ENCODE measurements around the gene SLC17A8.
A peak's percentile ranks its signal among the peaks of the same experiment; 100 is the strongest.

The SLC17A8 gene

DNA sequence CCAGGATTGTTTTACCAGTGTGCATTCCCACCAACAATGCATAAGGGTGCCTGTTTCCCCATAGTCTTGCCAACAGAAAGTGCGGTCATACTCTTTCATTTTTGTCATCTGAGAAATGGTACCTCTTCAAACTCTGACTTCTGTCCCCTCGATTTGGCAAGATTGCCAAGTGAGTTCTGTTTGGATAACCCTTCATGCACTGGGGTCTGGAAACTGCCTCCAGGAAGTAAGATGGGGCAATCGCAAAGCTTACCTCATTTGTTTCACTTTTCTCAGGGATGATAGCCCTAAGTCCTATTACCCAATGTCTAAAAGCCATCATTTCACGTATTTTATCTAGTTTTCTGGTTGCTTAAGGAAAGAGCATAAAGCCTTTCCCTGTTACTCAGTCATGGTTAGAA lies 88.2 kb downstream of the SLC17A8 start:
- Histone ChIP-seq H3K9me3 (ENCODE audit: control insufficient read depth in 2 of 2, low read length in 2 of 2) (no peaks in the 10 kb centered on the region), H3K27me3 (ENCODE audit: control insufficient read depth in 1 of 2, insufficient read depth in 2 of 2, low read length in 2 of 2) (no peaks in the 10 kb centered on the region), H3K36me3 (ENCODE audit: control insufficient read depth in 2 of 2, insufficient read depth in 2 of 2, low read length in 2 of 2) (no peaks in the 10 kb centered on the region), H3K4me3 (ENCODE audit: low read length in 2 of 2) (no peak overlapping the region), H3K4me1 (ENCODE audit: control insufficient read depth, insufficient read depth, low read length) (peaks cover 7% of the 10 kb centered on the region), H3K27ac (ENCODE audit: low read length) (no peak overlapping the region), H3K9ac (ENCODE audit: low read length in 2 of 2) (no peak overlapping the region)

DNA sequence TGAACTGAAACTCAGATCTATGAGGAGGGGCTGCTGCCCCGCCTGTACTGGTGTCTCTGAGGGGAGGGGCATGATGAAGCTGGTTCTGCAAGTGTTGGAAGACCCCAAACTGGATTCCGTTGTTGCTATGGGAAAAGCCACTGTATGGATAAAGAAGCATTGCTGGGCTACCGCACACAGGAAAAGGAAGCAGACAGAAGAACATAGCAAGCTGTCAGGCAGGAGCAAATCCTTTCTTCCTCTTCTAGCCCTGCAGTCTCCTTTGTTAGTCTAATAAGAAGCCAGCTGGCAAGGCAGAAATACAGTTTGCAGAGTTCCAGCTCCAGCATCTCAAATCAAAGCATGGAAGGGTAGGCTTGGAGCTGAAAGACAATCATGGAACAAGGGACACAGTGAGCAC lies 90.5 kb downstream of the SLC17A8 start:
- no peak overlapping the region for H3K27ac ChIP-seq (ENCODE audit: low read length)
- no peaks in the 10 kb centered on the region for H3K36me3 ChIP-seq (ENCODE audit: control insufficient read depth in 2 of 2, insufficient read depth in 2 of 2, low read length in 2 of 2)
- H3K4me3 ChIP-seq (ENCODE audit: low read length in 2 of 2) = peak overlapping the region in 1 of 2 donors; percentile 54
- no peaks in the 10 kb centered on the region for H3K27me3 ChIP-seq (ENCODE audit: control insufficient read depth in 1 of 2, insufficient read depth in 2 of 2, low read length in 2 of 2)
- no peak overlapping the region for H3K9ac ChIP-seq (ENCODE audit: low read length in 2 of 2)
- no peaks in the 10 kb centered on the region for H3K9me3 ChIP-seq (ENCODE audit: control insufficient read depth in 2 of 2, low read length in 2 of 2)
- H3K4me1 ChIP-seq (ENCODE audit: control insufficient read depth, insufficient read depth, low read length) = peaks cover 13% of the 10 kb centered on the region

DNA sequence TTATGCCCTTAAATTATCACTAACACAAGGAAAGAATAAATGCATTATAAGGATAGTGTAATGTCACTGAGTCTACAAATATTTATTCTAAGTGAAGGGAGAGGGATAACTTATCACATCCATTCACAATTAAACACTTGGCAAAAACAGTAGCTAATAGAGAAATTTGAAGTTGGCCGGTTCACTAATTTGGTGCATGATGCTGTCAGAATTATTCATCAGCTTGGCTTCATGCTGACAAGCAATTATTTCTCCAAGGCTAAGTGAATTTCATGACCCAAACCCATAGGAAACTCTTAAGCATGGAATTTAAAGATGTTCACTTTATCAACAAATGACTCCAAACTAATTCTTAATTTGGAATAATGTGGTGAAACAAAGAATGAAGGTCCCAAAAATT lies 91.8 kb downstream of the SLC17A8 start:
- Histone ChIP-seq H3K9ac (ENCODE audit: low read length in 2 of 2) (no peak overlapping the region), H3K4me1 (ENCODE audit: control insufficient read depth, insufficient read depth, low read length) (peaks cover 19% of the 10 kb centered on the region), H3K9me3 (ENCODE audit: control insufficient read depth in 2 of 2, low read length in 2 of 2) (no peaks in the 10 kb centered on the region), H3K36me3 (ENCODE audit: control insufficient read depth in 2 of 2, insufficient read depth in 2 of 2, low read length in 2 of 2) (no peaks in the 10 kb centered on the region), H3K27me3 (ENCODE audit: control insufficient read depth in 1 of 2, insufficient read depth in 2 of 2, low read length in 2 of 2) (no peaks in the 10 kb centered on the region), H3K27ac (ENCODE audit: low read length) (no peak overlapping the region), H3K4me3 (ENCODE audit: low read length in 2 of 2) (peak overlapping the region in 1 of 2 donors; percentile 25)

DNA sequence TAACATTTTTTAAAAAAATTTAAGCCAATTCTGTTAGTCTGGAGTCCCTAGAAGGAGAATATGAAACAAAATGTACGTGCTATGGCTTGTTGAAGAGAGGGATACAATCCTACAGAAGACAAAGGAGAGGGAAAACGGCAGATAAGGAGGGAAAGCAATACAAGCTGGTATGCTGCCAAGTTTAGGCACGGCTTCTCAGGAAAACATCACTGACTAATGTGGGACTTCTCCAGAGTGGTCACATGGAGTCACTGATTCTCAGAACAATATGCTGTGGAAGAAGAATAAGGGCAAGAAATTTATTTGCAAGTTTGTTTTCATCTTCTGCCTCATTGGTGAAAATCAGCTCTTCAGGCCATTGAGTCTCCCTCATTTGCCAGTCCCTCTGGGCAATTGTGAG lies 93.9 kb downstream of the SLC17A8 start:
- no peaks in the 10 kb centered on the region for H3K27me3 ChIP-seq (ENCODE audit: control insufficient read depth in 1 of 2, insufficient read depth in 2 of 2, low read length in 2 of 2)
- H3K36me3 ChIP-seq (ENCODE audit: control insufficient read depth in 2 of 2, insufficient read depth in 2 of 2, low read length in 2 of 2) = no peaks in the 10 kb centered on the region
- H3K9me3 ChIP-seq (ENCODE audit: control insufficient read depth in 2 of 2, low read length in 2 of 2) = no peaks in the 10 kb centered on the region
- H3K4me3 ChIP-seq (ENCODE audit: low read length in 2 of 2) = no peak overlapping the region
- H3K4me1 ChIP-seq (ENCODE audit: control insufficient read depth, insufficient read depth, low read length) = peaks cover 26% of the 10 kb centered on the region
- no peak overlapping the region for H3K27ac ChIP-seq (ENCODE audit: low read length)
- no peak overlapping the region for H3K9ac ChIP-seq (ENCODE audit: low read length in 2 of 2)

DNA sequence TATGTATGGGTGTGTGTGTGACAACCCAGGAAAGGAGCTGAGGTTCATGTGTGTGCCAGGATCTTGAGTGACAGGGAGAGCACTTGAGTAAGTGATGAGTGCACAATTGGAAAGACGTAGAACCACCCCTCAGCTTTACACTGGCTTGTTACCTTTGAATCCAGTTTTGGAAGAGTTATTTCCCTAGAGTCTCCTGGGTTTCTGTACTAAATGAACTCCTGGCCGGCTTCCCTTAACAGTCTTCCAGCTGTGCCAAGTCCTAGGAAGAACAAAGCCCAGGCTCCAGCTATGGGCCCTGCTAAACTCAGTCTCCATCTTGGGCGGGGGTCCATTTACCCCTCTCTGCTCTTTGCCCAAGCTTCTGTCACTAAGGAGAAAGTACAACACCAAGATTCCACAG lies 97.1 kb downstream of the SLC17A8 start:
- Histone ChIP-seq H3K27me3 (ENCODE audit: control insufficient read depth in 1 of 2, insufficient read depth in 2 of 2, low read length in 2 of 2) (no peaks in the 10 kb centered on the region), H3K36me3 (ENCODE audit: control insufficient read depth in 2 of 2, insufficient read depth in 2 of 2, low read length in 2 of 2) (no peaks in the 10 kb centered on the region), H3K9ac (ENCODE audit: low read length in 2 of 2) (no peak overlapping the region), H3K9me3 (ENCODE audit: control insufficient read depth in 2 of 2, low read length in 2 of 2) (no peaks in the 10 kb centered on the region), H3K27ac (ENCODE audit: low read length) (peak overlapping the region; percentile 12), H3K4me3 (ENCODE audit: low read length in 2 of 2) (peak overlapping the region in 1 of 2 donors; percentile 50), H3K4me1 (ENCODE audit: control insufficient read depth, insufficient read depth, low read length) (peaks cover 18% of the 10 kb centered on the region)

DNA sequence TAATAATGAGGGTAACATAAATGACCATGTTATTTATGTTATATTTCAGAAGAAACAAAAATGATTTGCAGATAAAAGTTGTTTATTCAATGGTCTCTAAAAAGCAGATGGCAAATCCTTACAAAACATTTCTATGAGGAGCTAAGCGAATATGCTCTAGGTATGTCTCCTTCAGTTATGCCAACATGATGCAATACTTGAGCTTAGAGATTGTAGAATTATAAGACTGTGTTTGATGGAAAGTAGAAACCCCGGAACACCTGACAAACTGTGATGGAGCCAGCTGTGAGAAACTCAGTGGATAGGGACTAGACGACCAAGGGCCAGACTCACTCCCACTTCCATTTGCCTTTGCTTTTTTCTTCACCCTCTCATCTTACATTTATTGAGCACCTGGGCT lies 99.0 kb downstream of the SLC17A8 start:
- H3K27ac ChIP-seq (ENCODE audit: low read length) = no peak overlapping the region
- H3K36me3 ChIP-seq (ENCODE audit: control insufficient read depth in 2 of 2, insufficient read depth in 2 of 2, low read length in 2 of 2) = no peaks in the 10 kb centered on the region
- H3K27me3 ChIP-seq (ENCODE audit: control insufficient read depth in 1 of 2, insufficient read depth in 2 of 2, low read length in 2 of 2) = no peaks in the 10 kb centered on the region

DNA sequence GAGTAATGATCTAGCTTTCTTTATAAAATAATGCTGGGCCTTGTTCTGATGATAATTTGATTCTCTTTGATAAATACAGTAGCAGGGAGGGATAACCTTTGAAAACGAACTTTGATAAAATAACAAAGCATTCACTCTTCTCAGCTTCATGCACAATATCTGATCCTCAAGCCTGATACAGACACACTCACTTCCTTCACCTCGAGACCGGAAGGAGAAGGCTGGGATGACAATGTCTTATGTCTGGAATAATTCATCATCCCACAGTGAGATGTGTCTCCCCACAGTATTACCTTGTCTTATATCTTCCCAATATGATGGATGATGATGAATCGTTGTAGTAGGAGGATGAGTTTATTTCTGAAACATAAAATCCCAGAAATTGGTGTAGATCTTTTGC lies 101.3 kb downstream of the SLC17A8 start:
- Histone ChIP-seq H3K9ac (ENCODE audit: low read length in 2 of 2) (no peak overlapping the region), H3K4me3 (ENCODE audit: low read length in 2 of 2) (no peak overlapping the region), H3K9me3 (ENCODE audit: control insufficient read depth in 2 of 2, low read length in 2 of 2) (no peaks in the 10 kb centered on the region), H3K36me3 (ENCODE audit: control insufficient read depth in 2 of 2, insufficient read depth in 2 of 2, low read length in 2 of 2) (no peaks in the 10 kb centered on the region), H3K27ac (ENCODE audit: low read length) (no peak overlapping the region), H3K4me1 (ENCODE audit: control insufficient read depth, insufficient read depth, low read length) (peaks cover 14% of the 10 kb centered on the region), H3K27me3 (ENCODE audit: control insufficient read depth in 1 of 2, insufficient read depth in 2 of 2, low read length in 2 of 2) (no peaks in the 10 kb centered on the region)

More for the DNA sequence above, 99.0 kb downstream of the SLC17A8 start:
- Histone ChIP-seq H3K9me3 (ENCODE audit: control insufficient read depth in 2 of 2, low read length in 2 of 2) (no peaks in the 10 kb centered on the region), H3K9ac (ENCODE audit: low read length in 2 of 2) (no peak overlapping the region), H3K4me1 (ENCODE audit: control insufficient read depth, insufficient read depth, low read length) (peaks cover 19% of the 10 kb centered on the region), H3K4me3 (ENCODE audit: low read length in 2 of 2) (no peak overlapping the region)

DNA sequence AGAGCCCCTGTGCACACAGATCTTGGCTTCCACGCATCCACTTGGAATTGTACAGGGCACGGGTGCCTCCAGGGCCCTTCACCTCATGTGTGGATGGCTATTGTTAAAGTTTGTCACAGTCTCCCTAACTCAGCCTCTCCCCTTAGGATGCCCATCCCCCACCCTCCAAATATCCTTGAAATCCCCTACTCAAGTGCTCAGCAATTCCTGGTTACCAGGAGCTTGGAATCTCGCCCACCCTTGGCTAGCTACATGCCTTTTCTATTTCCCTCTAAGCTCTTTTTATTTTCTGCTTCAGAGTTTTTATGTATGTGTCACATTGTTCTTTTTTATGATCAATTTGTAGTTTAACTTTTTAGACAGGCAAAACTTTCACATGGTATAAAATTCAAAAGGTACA lies 103.8 kb downstream of the SLC17A8 start:
- Histone ChIP-seq H3K27ac (ENCODE audit: low read length) (no peak overlapping the region), H3K9me3 (ENCODE audit: control insufficient read depth in 2 of 2, low read length in 2 of 2) (no peaks in the 10 kb centered on the region), H3K4me3 (ENCODE audit: low read length in 2 of 2) (no peak overlapping the region), H3K36me3 (ENCODE audit: control insufficient read depth in 2 of 2, insufficient read depth in 2 of 2, low read length in 2 of 2) (no peaks in the 10 kb centered on the region), H3K4me1 (ENCODE audit: control insufficient read depth, insufficient read depth, low read length) (peaks cover 3% of the 10 kb centered on the region), H3K27me3 (ENCODE audit: control insufficient read depth in 1 of 2, insufficient read depth in 2 of 2, low read length in 2 of 2) (no peaks in the 10 kb centered on the region), H3K9ac (ENCODE audit: low read length in 2 of 2) (no peak overlapping the region)

DNA sequence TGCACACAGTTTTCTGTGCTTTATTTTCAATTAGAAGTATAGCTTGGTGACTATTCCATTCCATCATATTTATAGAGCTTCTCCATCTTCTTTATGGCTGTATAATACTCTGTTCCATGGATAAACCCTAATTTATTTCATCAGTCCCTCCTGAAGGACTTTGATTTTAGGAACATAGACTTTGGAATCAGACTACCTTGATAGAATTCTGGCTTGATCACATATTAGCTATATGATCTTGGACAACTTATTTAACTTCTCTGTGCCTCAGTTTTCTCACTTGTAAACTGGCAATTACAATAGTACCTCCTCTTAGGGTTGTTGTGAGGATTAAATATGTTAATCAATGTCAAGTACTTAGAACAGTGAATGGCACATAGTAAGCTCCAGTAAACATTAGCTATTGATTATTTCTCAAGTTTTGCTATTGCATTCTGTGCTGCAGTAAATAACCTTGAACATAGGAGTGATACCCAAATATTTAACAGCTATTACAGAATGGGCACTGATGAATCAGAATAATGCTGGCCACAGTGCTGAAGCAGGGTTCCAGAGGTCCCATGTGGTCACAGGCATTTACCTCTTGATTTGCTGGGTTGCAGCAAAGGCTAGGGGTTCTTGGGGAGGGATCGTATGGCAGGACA lies 104.6 kb downstream of the SLC17A8 start:
- peaks cover 3% of the 10 kb centered on the region for H3K4me1 ChIP-seq (ENCODE audit: control insufficient read depth, insufficient read depth, low read length)
- no peak overlapping the region for H3K27ac ChIP-seq (ENCODE audit: low read length)
- H3K36me3 ChIP-seq (ENCODE audit: control insufficient read depth in 2 of 2, insufficient read depth in 2 of 2, low read length in 2 of 2) = no peaks in the 10 kb centered on the region
- no peaks in the 10 kb centered on the region for H3K27me3 ChIP-seq (ENCODE audit: control insufficient read depth in 1 of 2, insufficient read depth in 2 of 2, low read length in 2 of 2)
- no peak overlapping the region for H3K4me3 ChIP-seq (ENCODE audit: low read length in 2 of 2)
- H3K9ac ChIP-seq (ENCODE audit: low read length in 2 of 2) = no peak overlapping the region
- no peaks in the 10 kb centered on the region for H3K9me3 ChIP-seq (ENCODE audit: control insufficient read depth in 2 of 2, low read length in 2 of 2)

DNA sequence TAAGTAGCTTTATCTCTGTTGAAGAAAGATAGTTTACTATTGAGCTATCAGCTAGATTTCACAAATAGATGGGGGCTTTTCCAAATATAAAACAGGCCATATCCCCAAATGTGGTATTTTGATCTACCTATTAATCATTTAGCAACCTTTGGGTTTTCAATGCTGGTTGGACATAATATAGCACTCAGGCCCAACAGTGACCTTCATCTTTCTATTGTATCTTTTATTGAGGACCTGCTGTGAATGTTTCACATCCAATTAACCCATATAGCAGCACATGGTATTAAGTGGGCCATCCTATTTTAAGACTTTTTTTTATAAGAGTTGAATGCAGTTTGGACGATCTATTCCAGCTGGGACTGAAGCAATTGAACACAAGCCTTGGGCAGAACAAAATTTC lies 106.8 kb downstream of the SLC17A8 start:
- H3K36me3 ChIP-seq (ENCODE audit: control insufficient read depth in 2 of 2, insufficient read depth in 2 of 2, low read length in 2 of 2) = no peaks in the 10 kb centered on the region
- peaks cover 3% of the 10 kb centered on the region for H3K4me1 ChIP-seq (ENCODE audit: control insufficient read depth, insufficient read depth, low read length)
- H3K27me3 ChIP-seq (ENCODE audit: control insufficient read depth in 1 of 2, insufficient read depth in 2 of 2, low read length in 2 of 2) = no peaks in the 10 kb centered on the region
- H3K9ac ChIP-seq (ENCODE audit: low read length in 2 of 2) = no peak overlapping the region
- no peak overlapping the region for H3K27ac ChIP-seq (ENCODE audit: low read length)
- H3K9me3 ChIP-seq (ENCODE audit: control insufficient read depth in 2 of 2, low read length in 2 of 2) = no peaks in the 10 kb centered on the region
- no peak overlapping the region for H3K4me3 ChIP-seq (ENCODE audit: low read length in 2 of 2)

DNA sequence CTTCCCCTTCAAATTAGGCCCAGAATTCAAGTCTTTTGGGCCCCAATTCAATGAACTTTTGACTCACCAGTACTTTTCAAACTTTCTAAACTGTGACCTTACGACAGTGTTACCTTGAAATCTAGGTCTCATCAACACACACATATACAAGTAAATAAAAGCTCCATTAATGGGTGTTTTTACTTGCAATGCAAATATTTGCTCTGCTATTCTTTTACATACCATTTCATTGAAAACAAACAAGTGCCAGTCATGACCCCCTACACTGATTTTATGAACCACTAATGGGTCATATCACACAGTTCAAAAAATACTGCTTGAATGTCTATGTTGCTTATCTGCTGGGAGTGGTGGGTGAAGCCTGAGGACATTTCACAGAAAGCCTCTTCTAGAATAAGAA lies 107.7 kb downstream of the SLC17A8 start:
- no peak overlapping the region for H3K4me3 ChIP-seq (ENCODE audit: low read length in 2 of 2)
- H3K27me3 ChIP-seq (ENCODE audit: control insufficient read depth in 1 of 2, insufficient read depth in 2 of 2, low read length in 2 of 2) = no peaks in the 10 kb centered on the region
- H3K36me3 ChIP-seq (ENCODE audit: control insufficient read depth in 2 of 2, insufficient read depth in 2 of 2, low read length in 2 of 2) = no peaks in the 10 kb centered on the region
- no peaks in the 10 kb centered on the region for H3K9me3 ChIP-seq (ENCODE audit: control insufficient read depth in 2 of 2, low read length in 2 of 2)
- peaks cover 3% of the 10 kb centered on the region for H3K4me1 ChIP-seq (ENCODE audit: control insufficient read depth, insufficient read depth, low read length)
- no peak overlapping the region for H3K27ac ChIP-seq (ENCODE audit: low read length)
- no peak overlapping the region for H3K9ac ChIP-seq (ENCODE audit: low read length in 2 of 2)

Data from stomach smooth muscle (tissue), 2 donors.